ENCODE data around the gene RPUSD4. TPM values are rescaled to one million over a fixed set of nuclear protein-coding genes. Genes with fewer than 3 reads are reported as not detected.

RPUSD4 gene
- total and polyA plus RNA-seq, 2 donors (not counting 1 experiment from before 2014, with no cell fraction given): 24.5 to 50.4 TPM

GRCh38 chr11:126174816-126175215 lies 36.6 kb downstream of the RPUSD4 start:
- Mint-ChIP-seq H3K9me3 (ENCODE audit: insufficient read depth) (no peaks in the 10 kb centered on the region), H3K4me3 (no peak overlapping the region), H3K4me1 (no peaks in the 10 kb centered on the region), H3K27ac (no peak overlapping the region), H3K27me3 (peaks cover 10% of the 10 kb centered on the region)
- DNase-seq (no peak), ATAC-seq (ENCODE audit: low read depth) (no peak)
- intact Hi-C loops (cut with micrococcal nuclease): no loop called here
- Histone ChIP-seq H2AFZ (ENCODE audit: insufficient read depth, low read depth, low read length, poor library complexity, severe bottlenecking) (no peak overlapping the region), H4K20me1 (ENCODE audit: control insufficient read depth, insufficient read depth, low read length, poor library complexity, severe bottlenecking) (no peaks in the 10 kb centered on the region), H3K79me2 (ENCODE audit: control insufficient read depth, insufficient read depth, low read length) (no peaks in the 10 kb centered on the region), H3K9ac (ENCODE audit: low read length) (no peak overlapping the region), H3K27me3 (replicated peaks in 1 of 4; ENCODE audit: control extremely low read depth in 1 of 4, control insufficient read depth in 3 of 4, insufficient read depth in 4 of 4, low read length in 3 of 4) (no peaks in the 10 kb centered on the region), H3K4me3 (ENCODE audit: control extremely low read depth in 1 of 5, extremely low read depth in 1 of 5, insufficient read depth in 1 of 5, low read depth in 2 of 5, low read length in 4 of 5) (no peak overlapping the region), H3K27ac (ENCODE audit: low read length in 2 of 2) (no peak overlapping the region), H3K36me3 (replicated peaks in 1 of 2; ENCODE audit: control extremely low read depth in 1 of 2, control insufficient read depth in 1 of 2, extremely low read depth in 1 of 2, insufficient read depth in 2 of 2, low read length in 1 of 2) (no peaks in the 10 kb centered on the region), H3K4me1 (ENCODE audit: control insufficient read depth in 2 of 2, insufficient read depth in 2 of 2, low read length in 2 of 2) (no peaks in the 10 kb centered on the region), H3K4me2 (replicated peaks; ENCODE audit: low read depth, low read length, poor library complexity, severe bottlenecking) (no peak overlapping the region), H3K9me3 (ENCODE audit: control extremely low read depth in 1 of 3, control insufficient read depth in 2 of 3, insufficient read depth in 1 of 3, low read length in 2 of 3) (peaks cover 0 to 2% (median 0%) of the 10 kb centered on the region in 3 donors)
- ChIA-PET POLR2A (no interaction called here), CTCF (no interaction called here)
- TF ChIP-seq, protein P1, sequence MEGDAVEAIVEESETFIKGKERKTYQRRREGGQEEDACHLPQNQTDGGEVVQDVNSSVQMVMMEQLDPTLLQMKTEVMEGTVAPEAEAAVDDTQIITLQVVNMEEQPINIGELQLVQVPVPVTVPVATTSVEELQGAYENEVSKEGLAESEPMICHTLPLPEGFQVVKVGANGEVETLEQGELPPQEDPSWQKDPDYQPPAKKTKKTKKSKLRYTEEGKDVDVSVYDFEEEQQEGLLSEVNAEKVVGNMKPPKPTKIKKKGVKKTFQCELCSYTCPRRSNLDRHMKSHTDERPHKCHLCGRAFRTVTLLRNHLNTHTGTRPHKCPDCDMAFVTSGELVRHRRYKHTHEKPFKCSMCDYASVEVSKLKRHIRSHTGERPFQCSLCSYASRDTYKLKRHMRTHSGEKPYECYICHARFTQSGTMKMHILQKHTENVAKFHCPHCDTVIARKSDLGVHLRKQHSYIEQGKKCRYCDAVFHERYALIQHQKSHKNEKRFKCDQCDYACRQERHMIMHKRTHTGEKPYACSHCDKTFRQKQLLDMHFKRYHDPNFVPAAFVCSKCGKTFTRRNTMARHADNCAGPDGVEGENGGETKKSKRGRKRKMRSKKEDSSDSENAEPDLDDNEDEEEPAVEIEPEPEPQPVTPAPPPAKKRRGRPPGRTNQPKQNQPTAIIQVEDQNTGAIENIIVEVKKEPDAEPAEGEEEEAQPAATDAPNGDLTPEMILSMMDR (IDR thresholded peaks at IDR 0.05): no peak
- 96% methylated on average over 7 of the region's 7 CpGs for WGBS (ENCODE audit: insufficient coverage)

DNA sequence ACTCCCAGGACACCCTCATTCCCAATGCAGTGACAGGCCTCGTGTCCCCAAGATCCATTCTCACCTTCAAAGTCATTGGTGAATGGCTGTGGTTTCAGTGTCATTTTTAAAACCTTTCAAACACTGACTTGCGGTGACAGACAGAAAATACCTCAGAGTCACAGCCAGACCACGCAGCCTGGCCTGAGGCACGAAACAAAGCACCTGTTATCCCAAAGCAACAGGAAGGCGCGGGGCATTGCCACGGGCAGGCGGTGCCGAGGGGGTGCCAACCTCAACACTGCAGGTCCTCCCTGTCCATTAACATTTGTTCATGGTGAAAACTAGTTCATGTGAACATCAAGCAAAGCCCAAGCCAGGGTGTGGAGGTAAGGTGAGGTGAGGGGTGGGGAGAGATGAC lies 38.2 kb downstream of the RPUSD4 start:
- intact Hi-C loops (cut with micrococcal nuclease): no loop called here
- Histone ChIP-seq H3K79me2 (ENCODE audit: control insufficient read depth, insufficient read depth, low read length) (no peaks in the 10 kb centered on the region), H3K4me3 (ENCODE audit: control extremely low read depth in 1 of 5, extremely low read depth in 1 of 5, insufficient read depth in 1 of 5, low read depth in 2 of 5, low read length in 4 of 5) (no peak overlapping the region), H3K9me3 (ENCODE audit: control extremely low read depth in 1 of 3, control insufficient read depth in 2 of 3, insufficient read depth in 1 of 3, low read length in 2 of 3) (no peaks in the 10 kb centered on the region), H2AFZ (ENCODE audit: insufficient read depth, low read depth, low read length, poor library complexity, severe bottlenecking) (no peak overlapping the region), H3K36me3 (replicated peaks in 1 of 2; ENCODE audit: control extremely low read depth in 1 of 2, control insufficient read depth in 1 of 2, extremely low read depth in 1 of 2, insufficient read depth in 2 of 2, low read length in 1 of 2) (no peaks in the 10 kb centered on the region), H3K27ac (ENCODE audit: low read length in 2 of 2) (no peak overlapping the region), H3K4me2 (replicated peaks; ENCODE audit: low read depth, low read length, poor library complexity, severe bottlenecking) (no peak overlapping the region), H3K9ac (ENCODE audit: low read length) (no peak overlapping the region), H3K27me3 (replicated peaks in 1 of 4; ENCODE audit: control extremely low read depth in 1 of 4, control insufficient read depth in 3 of 4, insufficient read depth in 4 of 4, low read length in 3 of 4) (no peaks in the 10 kb centered on the region), H3K4me1 (ENCODE audit: control insufficient read depth in 2 of 2, insufficient read depth in 2 of 2, low read length in 2 of 2) (no peaks in the 10 kb centered on the region), H4K20me1 (ENCODE audit: control insufficient read depth, insufficient read depth, low read length, poor library complexity, severe bottlenecking) (no peaks in the 10 kb centered on the region)
- POLR2A ChIA-PET: no interaction called here
- CTCF ChIA-PET: no interaction called here
- DNase-seq (no peak), ATAC-seq (ENCODE audit: low read depth) (no peak)
- TF ChIP-seq, protein P1 (IDR thresholded peaks at IDR 0.05): no peak
- no peak for TF ChIP-seq EZH2 (IDR thresholded peaks at IDR 0.05; ENCODE audit: borderline replicate concordance, insufficient read depth, low read depth, low read length, poor library complexity, severe bottlenecking)
- Mint-ChIP-seq H3K27ac (no peak overlapping the region), H3K27me3 (peaks cover 15% of the 10 kb centered on the region), H3K4me3 (no peak overlapping the region), H3K9me3 (ENCODE audit: insufficient read depth) (no peaks in the 10 kb centered on the region), H3K4me1 (no peaks in the 10 kb centered on the region)
- 57% methylated on average over 8 of the region's 9 CpGs for WGBS (ENCODE audit: insufficient coverage)

Measured in B cell (primary cell).